NK-92 treated with Interleukin-12 subunit alpha and Interleukin-12 subunit beta, amount 100 ng/mL, for 24 hours (cell line): ENCODE results near the gene STX2.
"Not testable (repeated sequence)": the region's sequence is repeated elsewhere in the genome, so short reads cannot be mapped to it uniquely, and the experiment has no call there.

Source experiments
- DNase-seq: peaks from one replicate; lab custom pipeline; 2025; lab: John Stamatoyannopoulos, UW

Gene STX2

GRCh38 chr12:130870442-130871285 lies 31.6 kb upstream of the STX2 start:
- DNase-seq, result peak; percentile 7

DNA sequence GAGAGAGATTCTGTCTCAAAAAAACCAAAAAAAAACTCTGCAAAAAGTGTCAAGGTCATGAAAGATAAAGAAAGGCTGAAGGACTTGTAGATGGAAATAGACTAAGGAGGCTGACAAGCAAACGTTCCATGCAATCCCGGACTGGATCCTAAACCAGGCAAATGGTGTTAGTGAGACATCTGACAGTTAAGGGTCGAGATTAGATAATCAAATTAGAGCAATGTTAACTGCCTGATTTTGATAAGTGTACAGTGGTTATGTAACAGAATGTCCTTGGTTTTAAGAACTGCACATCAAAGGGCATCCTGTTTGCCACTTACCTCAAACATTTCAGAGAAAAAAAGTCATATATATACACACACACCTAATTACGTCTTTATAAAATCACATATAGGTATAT lies 29.4 kb upstream of the STX2 start:
- no peak for DNase-seq

DNA sequence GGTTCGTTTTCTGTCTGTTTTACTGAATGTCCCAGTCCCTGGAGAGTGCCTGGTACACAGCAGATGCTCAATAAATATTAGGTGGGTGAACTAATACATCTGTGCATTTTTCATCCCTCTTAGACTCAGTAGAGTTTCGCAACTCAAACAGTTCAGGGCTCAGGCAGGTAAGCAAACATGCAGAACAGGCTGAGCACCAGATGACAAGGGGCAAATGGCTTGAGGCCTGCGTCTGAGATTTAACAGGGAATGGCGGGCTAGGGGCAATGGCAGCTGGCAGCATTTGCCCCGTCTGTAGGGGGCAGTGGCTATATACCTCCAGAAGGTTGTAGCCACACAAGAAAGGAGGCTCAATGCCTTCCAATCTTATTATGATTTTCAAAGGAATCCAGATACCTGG lies 24.2 kb upstream of the STX2 start:
- no peak for DNase-seq

GRCh38 chr12:130862771-130863170 lies 23.7 kb upstream of the STX2 start:
- not testable (repeated sequence) for DNase-seq

DNA sequence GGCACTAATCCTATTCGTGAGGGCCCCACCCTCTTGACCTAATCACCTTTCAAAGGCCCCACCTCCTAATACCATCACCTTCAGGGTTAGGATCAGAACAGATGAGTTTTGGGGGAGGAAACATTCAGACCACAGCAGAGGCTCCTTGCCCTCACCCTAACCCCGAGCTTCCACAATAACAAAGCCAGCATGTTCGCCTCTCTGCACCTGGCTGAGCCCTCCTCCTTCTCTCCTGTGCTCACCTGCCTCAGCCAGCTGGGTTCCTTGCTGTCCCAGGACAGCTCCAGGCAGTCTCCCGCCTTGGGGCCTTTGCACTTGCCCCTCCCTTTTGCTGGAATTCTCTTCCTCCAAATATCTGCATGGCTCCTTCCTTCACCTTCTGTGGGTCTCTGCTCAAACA lies 23.1 kb upstream of the STX2 start:
- DNase-seq, result no peak

DNA sequence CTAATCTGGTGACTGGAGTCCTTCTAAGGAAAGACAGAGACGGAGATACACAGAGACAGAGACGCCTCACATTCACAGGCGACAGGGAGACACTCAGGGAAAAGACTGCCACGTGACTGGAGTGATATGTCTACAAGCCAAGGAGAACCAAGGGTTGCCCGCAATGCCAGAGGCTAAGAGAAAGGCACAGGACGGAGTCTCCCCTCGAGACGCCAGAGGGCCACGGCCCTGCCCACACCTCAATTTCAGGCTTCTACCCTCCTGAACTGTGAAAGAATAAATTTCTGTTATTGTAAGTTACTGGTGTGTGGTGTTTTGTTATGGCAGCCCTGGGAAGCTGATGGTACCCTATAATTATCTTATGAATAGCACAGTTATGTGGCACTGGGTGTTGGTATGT lies 21.3 kb upstream of the STX2 start:
- no peak for DNase-seq

DNA sequence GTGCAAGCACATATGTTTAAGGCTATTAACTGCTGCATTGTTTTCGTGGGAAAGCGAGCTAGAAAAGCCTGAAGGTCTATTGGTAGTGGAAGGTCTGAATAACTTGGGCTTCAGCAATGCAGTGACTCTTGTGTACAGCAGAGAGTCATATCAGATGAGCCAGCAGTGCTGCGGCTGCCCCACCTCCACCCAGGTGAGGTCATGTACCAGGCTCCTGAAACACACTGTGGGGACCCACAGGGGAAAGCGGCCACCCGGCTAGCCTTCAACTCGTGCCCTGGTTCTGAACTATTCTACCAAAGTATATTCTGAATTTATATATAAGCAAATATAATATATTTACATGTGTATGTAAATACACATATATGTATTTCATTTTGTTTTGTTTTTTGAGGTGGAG lies 20.1 kb upstream of the STX2 start:
- DNase-seq, result no peak

DNA sequence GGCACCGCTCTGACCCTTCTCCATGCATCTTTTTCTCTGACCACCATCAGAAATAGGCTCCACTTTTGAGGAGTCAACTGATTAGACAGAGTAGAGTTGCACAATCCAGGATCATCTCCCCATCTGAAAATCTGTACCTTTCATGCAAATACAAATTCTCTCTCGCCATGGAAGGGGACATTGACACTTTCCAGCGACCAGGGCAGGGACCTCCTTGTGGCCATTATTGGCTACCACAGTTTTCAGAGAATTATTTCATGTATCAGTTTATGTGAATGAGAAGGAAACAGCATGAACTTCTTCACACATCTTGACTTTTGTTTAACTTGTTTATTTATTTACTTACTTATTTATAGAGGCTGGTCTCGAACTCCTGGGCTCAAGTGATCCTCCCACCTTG lies 19.0 kb upstream of the STX2 start:
- no peak for DNase-seq

GRCh38 chr12:130856088-130856487 lies 17.0 kb upstream of the STX2 start:
- DNase-seq, result no peak

- DNase-seq, result no peak
Observed at GRCh38 chr12:130850418-130851021, 11.5 kb upstream of the STX2 start.

GRCh38 chr12:130849561-130850417 lies 10.7 kb upstream of the STX2 start:
- DNase-seq, result no peak

GRCh38 chr12:130848785-130849305 lies 9.8 kb upstream of the STX2 start:
- DNase-seq, result not testable (repeated sequence)

DNA sequence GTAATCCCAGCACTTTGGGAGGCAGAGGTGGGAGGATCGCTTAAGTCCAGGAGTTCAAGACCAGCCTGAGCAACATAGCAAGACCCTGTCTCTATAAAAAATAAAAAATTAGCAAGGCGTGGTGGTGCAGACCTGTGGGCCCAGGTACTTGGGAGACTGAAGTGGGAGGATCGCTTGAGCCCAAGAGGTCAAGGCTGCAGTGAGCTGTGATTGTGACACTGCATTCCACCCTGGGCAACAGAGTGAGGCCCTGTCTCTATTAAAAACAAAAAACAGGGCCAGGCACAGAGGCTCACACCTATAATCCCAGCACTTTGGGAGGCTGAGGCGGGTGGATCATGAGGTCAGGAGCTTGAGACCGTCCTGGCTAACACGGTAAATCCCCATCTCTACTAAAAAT lies 9.1 kb upstream of the STX2 start:
- DNase-seq, result not testable (repeated sequence)

GRCh38 chr12:130847112-130847511 lies 8.1 kb upstream of the STX2 start:
- no peak for DNase-seq

GRCh38 chr12:130846369-130846768 lies 7.3 kb upstream of the STX2 start:
- DNase-seq, result no peak

GRCh38 chr12:130839770-130840404 lies 837 bp upstream of the STX2 start:
- no peak for DNase-seq

- DNase-seq, result no peak
Observed at GRCh38 chr12:130838284-130838950, 633 bp downstream of the STX2 start.

- no peak for DNase-seq
Observed at GRCh38 chr12:130835436-130835835, 3.6 kb downstream of the STX2 start.

DNA sequence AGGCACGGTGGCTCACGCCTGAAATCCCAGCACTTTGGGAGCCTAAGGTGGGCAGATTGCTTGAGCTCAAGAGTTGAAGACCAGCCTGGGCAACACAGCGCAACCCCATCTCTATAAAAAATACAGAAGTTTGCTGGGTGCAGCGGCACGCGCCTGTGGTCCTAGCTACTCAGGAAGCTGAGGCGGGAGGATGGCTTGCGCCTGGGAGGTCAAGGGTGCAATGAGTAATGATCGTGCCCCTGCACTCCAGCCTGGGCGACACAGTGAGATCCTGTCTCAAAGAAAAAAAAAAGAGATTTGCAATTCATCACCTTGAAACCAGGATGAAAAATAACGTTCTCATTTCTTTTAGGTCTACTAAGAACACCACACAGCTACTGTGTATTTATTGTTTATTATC lies 4.0 kb downstream of the STX2 start:
- DNase-seq, result no peak

- DNase-seq, result no peak
Observed at GRCh38 chr12:130832561-130833209, 6.4 kb downstream of the STX2 start.

DNA sequence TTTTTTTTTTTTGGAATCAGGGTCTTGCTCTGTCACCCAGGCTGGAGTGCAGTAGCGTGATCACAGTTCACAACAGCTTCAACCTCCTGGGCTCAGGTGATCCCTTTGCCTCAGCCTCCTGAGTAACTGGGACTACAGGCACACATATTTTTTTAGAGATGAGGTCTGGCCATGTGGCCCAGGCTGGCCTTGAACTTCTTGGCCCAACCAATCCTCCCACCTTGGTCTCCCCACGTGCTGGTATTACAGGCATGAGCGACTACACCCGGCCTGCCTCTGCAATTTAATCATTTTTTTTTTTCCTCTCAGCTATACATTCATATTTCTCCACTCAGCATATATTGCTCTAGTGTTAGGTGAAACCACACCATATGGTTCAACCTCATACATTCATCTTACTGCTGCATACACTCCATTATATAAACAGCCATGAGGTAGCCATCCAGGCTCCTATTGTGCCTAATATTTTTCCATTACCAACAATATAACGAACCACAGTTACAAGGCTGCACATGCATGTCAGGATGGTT lies 7.1 kb downstream of the STX2 start:
- DNase-seq, result no peak
